ENCODE measurements around the gene SMIM14. TPM values are rescaled to one million over a fixed set of nuclear protein-coding genes. Genes with fewer than 3 reads are reported as not detected.

The SMIM14 gene
- total and polyA plus RNA-seq, 2 of the 8 experiments (the other 6 are each of a cell fraction or from before 2014, with no cell fraction given): 29.1 to 31.0 TPM

- Histone ChIP-seq H3K36me3 (ENCODE audit: control insufficient read depth in 2 of 4, insufficient read depth in 4 of 4, low read length in 3 of 4) (no peaks in the 10 kb centered on the region), H3K4me2 (ENCODE audit: insufficient read depth in 1 of 2, low read depth in 2 of 2, low read length in 2 of 2) (no peak overlapping the region), H3K4me1 (replicated peaks in 1 of 4; ENCODE audit: control insufficient read depth in 3 of 4, insufficient read depth in 4 of 4, low read length in 3 of 4) (no peaks in the 10 kb centered on the region), H4K20me1 (replicated peaks in 1 of 2; ENCODE audit: control insufficient read depth in 1 of 2, insufficient read depth in 2 of 2, low read length in 2 of 2) (no peaks in the 10 kb centered on the region), H3K23ac (ENCODE audit: insufficient read length) (no peak overlapping the region), H3K56ac (replicated peaks; ENCODE audit: insufficient read length, low read depth, low read length) (no peak overlapping the region), H2BK12ac (ENCODE audit: low read depth, low read length) (no peak overlapping the region), H2BK120ac (replicated peaks; ENCODE audit: low read depth, low read length) (no peak overlapping the region), H3K9me3 (ENCODE audit: insufficient read depth in 2 of 2, low read depth in 1 of 2, low read length in 1 of 2) (no peaks in the 10 kb centered on the region), H3K79me1 (ENCODE audit: low read depth, low read length) (no peaks in the 10 kb centered on the region), H3K4me3 (ENCODE audit: extremely low read depth in 1 of 4, insufficient read depth in 2 of 4, low read depth in 3 of 4, low read length in 4 of 4) (no peak overlapping the region), H3K9ac (replicated peaks in 1 of 4; ENCODE audit: extremely low read depth in 1 of 4, low read depth in 3 of 4, low read length in 3 of 4) (no peak overlapping the region), H4K5ac (ENCODE audit: insufficient read length, low read depth, low read length) (no peak overlapping the region), H2AK5ac (ENCODE audit: low read depth, low read length) (no peak overlapping the region), H2BK20ac (ENCODE audit: low read length) (no peak overlapping the region), H3K27ac (ENCODE audit: low read depth, low read length) (no peak overlapping the region), H3K18ac (ENCODE audit: extremely low read depth, low read length) (no peak overlapping the region), H2BK5ac (ENCODE audit: low read depth, low read length) (no peak overlapping the region), H3K27me3 (replicated peaks in 1 of 4; ENCODE audit: control insufficient read depth in 3 of 4, extremely low read depth in 1 of 4, insufficient read depth in 3 of 4, low read length in 3 of 4) (no peaks in the 10 kb centered on the region), H4K8ac (ENCODE audit: extremely low read depth, insufficient read depth, low read length) (no peak overlapping the region), H3K14ac (ENCODE audit: insufficient read length) (no peak overlapping the region), H3K4ac (replicated peaks; ENCODE audit: insufficient read length, low read depth, low read length) (no peak overlapping the region), H3K23me2 (ENCODE audit: low read depth, low read length) (no peaks in the 10 kb centered on the region), H2AFZ (ENCODE audit: low read length) (no peak overlapping the region), H4K91ac (replicated peaks; ENCODE audit: insufficient read length, low read length) (no peak overlapping the region), H3K79me2 (ENCODE audit: control insufficient read depth in 1 of 2, insufficient read depth in 2 of 2, low read length in 2 of 2) (no peaks in the 10 kb centered on the region), H2BK15ac (ENCODE audit: low read length) (no peak overlapping the region)
- POLR2A ChIA-PET (ENCODE audit: partially characterized antibody): interaction anchor here (0.6 to 1.2 kb wide), 3 partner anchors 10 to 49 kb away, joined by 3 to 5 read pairs (median 3); partner anchors contain the start of gene SMIM14
- CTCF ChIA-PET (ENCODE audit: partially characterized antibody): interaction anchor here (0.6 to 1.0 kb wide), 3 partner anchors 11 to 193 kb away, joined by 3 to 4 read pairs (median 3); no protein-coding TSS in a partner anchor
- WGBS, 2 experiments (ENCODE audit: extremely low coverage in 1 of 2, insufficient coverage in 1 of 2, insufficient read length in 1 of 2, insufficient replicate concordance in 2 of 2, low coverage in 1 of 2, low lambda C conversion rate in 2 of 2, missing lambda C conversion rate in 1 of 2): 85% methylated on average over 3 of the region's 3 CpGs; no CpG with 5 or more reads in 1 of the 2 experiments
- FAIRE-seq (no peak), DNase-seq (ENCODE audit: low read depth in 1 of 2, low spot score in 2 of 2) (no peak)
- TF ChIP-seq KDM4A (IDR thresholded peaks at IDR 0.05; ENCODE audit: low read depth, low read length, severe bottlenecking) (no peak), SP1 (IDR thresholded peaks at IDR 0.05; ENCODE audit: low read depth, low read length) (no peak), JUN (IDR thresholded peaks at IDR 0.05; ENCODE audit: low read depth, low read length) (no peak), ASH2L (IDR thresholded peaks at IDR 0.05; ENCODE audit: low read length) (no peak)
These were observed 9.5 kb upstream of the SMIM14 start for GRCh38 chr4:39648213-39648612.
